ENCODE measurements around the gene AOPEP. TPM values are rescaled to one million over a fixed set of nuclear protein-coding genes. Genes with fewer than 3 reads are reported as not detected.

Gene AOPEP
- total RNA-seq, 2 experiments from 2014 or later, result 9.5 TPM

- POLR2A ChIA-PET, result no interaction called here
- peaks cover 9% of the 10 kb centered on the region for H3K36me3 Mint-ChIP-seq
- DNase-seq (no peak), ATAC-seq (ENCODE audit: low read depth) (no peak)
- H3K4me3 Mint-ChIP-seq, result no peak overlapping the region
- H3K9me3 Mint-ChIP-seq, result peaks cover 7% of the 10 kb centered on the region
- no peak overlapping the region for H3K27ac Mint-ChIP-seq
- no peaks in the 10 kb centered on the region for H3K27me3 Mint-ChIP-seq
- H3K4me1 Mint-ChIP-seq, result peaks cover 1% of the 10 kb centered on the region
Observed at GRCh38 chr9:94894094-94894699, 167.7 kb downstream of the AOPEP start.

DNA sequence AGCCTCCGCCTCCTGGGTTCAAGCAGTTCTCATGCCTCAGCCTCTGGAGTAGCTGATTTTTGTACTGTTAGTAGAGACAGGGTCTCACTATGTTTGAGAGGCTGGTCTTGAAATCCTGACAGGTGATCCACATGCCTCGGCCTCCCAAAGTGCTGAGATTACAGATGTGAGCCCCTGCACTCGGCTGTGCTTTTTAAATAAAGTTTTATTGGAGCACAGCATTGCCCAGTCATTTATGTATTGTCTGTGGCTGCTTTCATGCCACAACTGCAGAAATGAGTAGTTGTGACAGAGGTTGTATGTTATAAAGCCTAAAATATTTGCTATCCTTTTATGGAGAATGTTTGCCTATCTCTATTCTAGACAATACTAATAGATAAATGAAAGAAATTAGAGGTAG is 169.2 kb downstream of the AOPEP start:
- peaks cover 5% of the 10 kb centered on the region for H3K9me3 Mint-ChIP-seq
- no peak for DNase-seq
- ATAC-seq (ENCODE audit: low read depth), result no peak
- peaks cover 4% of the 10 kb centered on the region for H3K4me1 Mint-ChIP-seq
- H3K4me3 Mint-ChIP-seq, result no peak overlapping the region
- H3K27me3 Mint-ChIP-seq, result no peaks in the 10 kb centered on the region
- H3K27ac Mint-ChIP-seq, result no peak overlapping the region
- peaks cover 5% of the 10 kb centered on the region for H3K36me3 Mint-ChIP-seq
- POLR2A ChIA-PET, result no interaction called here

GRCh38 chr9:94896512-94896911 is 170.0 kb downstream of the AOPEP start:
- POLR2A ChIA-PET, result no interaction called here
- peaks cover 6% of the 10 kb centered on the region for H3K4me1 Mint-ChIP-seq
- no peak for DNase-seq
- no peaks in the 10 kb centered on the region for H3K27me3 Mint-ChIP-seq
- H3K36me3 Mint-ChIP-seq, result peaks cover 3% of the 10 kb centered on the region
- ATAC-seq (ENCODE audit: low read depth), result no peak
- H3K9me3 Mint-ChIP-seq, result peaks cover 3% of the 10 kb centered on the region
- no peak overlapping the region for H3K27ac Mint-ChIP-seq
- no peak overlapping the region for H3K4me3 Mint-ChIP-seq

DNA sequence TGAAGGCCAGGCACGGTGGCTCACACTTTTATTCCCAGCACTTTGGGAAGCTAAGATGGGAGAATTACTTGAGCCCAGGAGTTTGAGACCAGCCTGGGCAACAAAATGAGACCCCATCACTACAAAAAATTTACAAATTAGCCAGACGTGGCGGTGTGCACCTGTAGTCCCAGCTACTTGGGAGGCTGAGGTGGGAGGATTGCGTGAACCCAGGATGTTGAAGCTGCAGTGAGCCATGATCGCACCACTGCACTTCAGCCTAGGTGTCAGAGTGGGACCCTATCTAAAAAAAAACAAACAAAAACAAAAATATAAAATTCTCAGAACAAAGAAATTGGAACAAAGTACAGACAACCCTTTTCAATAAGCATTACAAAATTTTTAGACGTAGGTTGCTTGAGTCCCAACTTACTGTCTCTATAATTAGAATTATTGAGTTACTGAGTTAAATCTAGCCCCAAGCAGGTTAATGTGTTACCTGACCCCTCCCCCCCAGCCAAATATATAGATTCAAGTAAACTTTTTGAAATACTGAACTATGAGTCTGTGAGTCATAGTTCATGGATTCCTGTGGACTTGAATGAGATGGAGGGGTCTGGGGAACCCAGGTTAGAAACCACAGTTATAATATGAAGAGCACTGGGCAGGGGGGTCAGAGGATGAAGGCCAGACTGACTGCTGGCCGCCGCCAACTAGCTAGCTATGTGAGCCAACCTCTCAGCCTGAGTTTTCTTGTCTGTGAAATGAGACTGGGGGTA is 173.1 kb downstream of the AOPEP start:
- H3K27me3 Mint-ChIP-seq, result peaks cover 4% of the 10 kb centered on the region

GRCh38 chr9:94900222-94901018 is 173.9 kb downstream of the AOPEP start:
- Mint-ChIP-seq H3K4me3 (no peak overlapping the region), H3K36me3 (no peaks in the 10 kb centered on the region), H3K27ac (peak overlapping the region; percentile 52), H3K9me3 (no peaks in the 10 kb centered on the region), H3K27me3 (peaks cover 4% of the 10 kb centered on the region), H3K4me1 (peaks cover 4% of the 10 kb centered on the region)
- POLR2A ChIA-PET, result no interaction called here
- ATAC-seq (ENCODE audit: low read depth) (no peak), DNase-seq (no peak)

More for the DNA sequence above, 173.1 kb downstream of the AOPEP start:
- Mint-ChIP-seq H3K9me3 (no peaks in the 10 kb centered on the region), H3K27ac (no peak overlapping the region), H3K4me3 (no peak overlapping the region), H3K4me1 (peaks cover 4% of the 10 kb centered on the region), H3K36me3 (no peaks in the 10 kb centered on the region)
- no peak for ATAC-seq (ENCODE audit: low read depth)
- POLR2A ChIA-PET, result no interaction called here
- DNase-seq, result no peak

GRCh38 chr9:94901019-94901363 is 174.5 kb downstream of the AOPEP start:
- DNase-seq, result no peak
- Mint-ChIP-seq H3K9me3 (no peaks in the 10 kb centered on the region), H3K36me3 (no peaks in the 10 kb centered on the region), H3K27me3 (peaks cover 4% of the 10 kb centered on the region), H3K4me3 (no peak overlapping the region), H3K27ac (no peak overlapping the region), H3K4me1 (peaks cover 4% of the 10 kb centered on the region)
- ATAC-seq (ENCODE audit: low read depth), result no peak
- POLR2A ChIA-PET, result no interaction called here

DNA sequence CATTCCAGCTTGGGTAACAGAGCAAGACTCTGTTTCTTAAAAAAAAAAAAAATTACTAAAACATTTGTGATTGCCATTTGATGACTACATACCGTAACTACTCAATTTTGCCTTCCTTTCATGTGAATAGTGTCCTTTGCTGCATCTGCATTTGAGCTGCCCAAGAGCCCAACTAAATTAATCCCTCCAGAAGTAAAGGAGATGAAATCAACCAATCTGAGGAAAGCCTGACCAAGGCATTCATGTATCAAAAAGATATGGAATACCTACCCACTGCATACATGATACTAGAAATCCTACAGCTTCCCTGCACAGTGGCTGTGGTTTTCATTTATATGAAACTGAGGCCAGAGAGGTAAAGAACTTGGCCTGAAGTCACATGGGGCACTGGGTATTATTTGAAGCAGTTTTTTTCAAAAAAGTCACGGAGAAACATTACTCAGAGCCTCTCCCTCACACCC is 177.5 kb downstream of the AOPEP start:
- H3K27ac Mint-ChIP-seq, result no peak overlapping the region
- no peaks in the 10 kb centered on the region for H3K9me3 Mint-ChIP-seq
- ATAC-seq (ENCODE audit: low read depth) (no peak), DNase-seq (no peak)
- H3K4me3 Mint-ChIP-seq, result no peak overlapping the region
- H3K27me3 Mint-ChIP-seq, result peaks cover 4% of the 10 kb centered on the region
- peaks cover 4% of the 10 kb centered on the region for H3K4me1 Mint-ChIP-seq
- POLR2A ChIA-PET, result no interaction called here
- no peaks in the 10 kb centered on the region for H3K36me3 Mint-ChIP-seq

GRCh38 chr9:94904806-94905205 is 178.3 kb downstream of the AOPEP start:
- no peaks in the 10 kb centered on the region for H3K36me3 Mint-ChIP-seq
- no peak overlapping the region for H3K27ac Mint-ChIP-seq
- ATAC-seq (ENCODE audit: low read depth) (no peak), DNase-seq (no peak)
- POLR2A ChIA-PET, result no interaction called here
- peaks cover 4% of the 10 kb centered on the region for H3K4me1 Mint-ChIP-seq
- no peak overlapping the region for H3K4me3 Mint-ChIP-seq
- H3K9me3 Mint-ChIP-seq, result no peaks in the 10 kb centered on the region
- peaks cover 4% of the 10 kb centered on the region for H3K27me3 Mint-ChIP-seq

DNA sequence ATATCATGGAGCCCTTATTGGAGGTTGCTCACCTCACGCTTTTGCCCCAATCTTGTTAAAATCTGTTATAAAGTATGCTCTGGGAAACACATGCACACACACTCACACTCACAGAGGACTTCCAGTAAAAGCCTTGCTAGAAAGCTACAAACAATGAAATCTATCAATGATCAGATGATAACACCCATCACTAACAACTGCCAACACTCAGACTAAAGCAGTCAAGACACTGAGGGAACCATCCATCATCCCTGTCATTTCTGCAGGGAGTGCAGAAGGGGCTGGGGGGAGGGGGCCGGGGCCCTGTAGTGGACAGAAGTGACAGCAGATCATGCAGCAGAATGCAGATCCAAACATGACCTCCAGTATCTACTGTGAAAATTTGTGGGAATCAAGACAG is 179.1 kb downstream of the AOPEP start:
- ATAC-seq (ENCODE audit: low read depth) (no peak), DNase-seq (no peak)
- Mint-ChIP-seq H3K36me3 (no peaks in the 10 kb centered on the region), H3K9me3 (no peaks in the 10 kb centered on the region), H3K4me1 (peaks cover 2% of the 10 kb centered on the region), H3K4me3 (no peak overlapping the region), H3K27me3 (peaks cover 4% of the 10 kb centered on the region), H3K27ac (no peak overlapping the region)
- POLR2A ChIA-PET, result no interaction called here

GRCh38 chr9:94906181-94906580 is 179.7 kb downstream of the AOPEP start:
- no peak for DNase-seq
- Mint-ChIP-seq H3K4me1 (no peaks in the 10 kb centered on the region), H3K9me3 (no peaks in the 10 kb centered on the region), H3K27me3 (peaks cover 4% of the 10 kb centered on the region), H3K36me3 (no peaks in the 10 kb centered on the region), H3K4me3 (no peak overlapping the region), H3K27ac (no peak overlapping the region)
- POLR2A ChIA-PET, result no interaction called here
- no peak for ATAC-seq (ENCODE audit: low read depth)

DNA sequence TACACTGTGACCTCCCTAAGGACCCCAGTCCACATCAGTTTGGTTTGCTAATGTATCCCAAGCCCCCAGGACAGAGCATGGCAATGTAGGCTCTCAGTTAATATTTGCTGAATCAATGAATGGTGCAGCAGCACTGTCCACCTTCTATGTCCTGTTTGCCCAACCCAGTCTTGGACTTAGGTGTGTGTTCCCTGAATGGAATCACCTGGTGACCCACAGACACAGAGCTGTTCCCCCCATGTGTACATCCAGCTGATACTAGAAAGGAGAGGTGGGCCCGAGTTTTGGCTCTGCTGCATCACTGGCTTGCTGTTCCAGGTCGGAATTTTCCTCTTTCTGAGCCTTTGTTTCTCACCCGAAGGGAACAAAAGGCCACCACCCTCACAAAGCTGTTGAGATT is 180.2 kb downstream of the AOPEP start:
- Mint-ChIP-seq H3K27ac (no peak overlapping the region), H3K9me3 (no peaks in the 10 kb centered on the region), H3K27me3 (peaks cover 4% of the 10 kb centered on the region), H3K36me3 (no peaks in the 10 kb centered on the region), H3K4me1 (no peaks in the 10 kb centered on the region), H3K4me3 (no peak overlapping the region)
- ATAC-seq (ENCODE audit: low read depth) (no peak), DNase-seq (no peak)
- POLR2A ChIA-PET, result no interaction called here

DNA sequence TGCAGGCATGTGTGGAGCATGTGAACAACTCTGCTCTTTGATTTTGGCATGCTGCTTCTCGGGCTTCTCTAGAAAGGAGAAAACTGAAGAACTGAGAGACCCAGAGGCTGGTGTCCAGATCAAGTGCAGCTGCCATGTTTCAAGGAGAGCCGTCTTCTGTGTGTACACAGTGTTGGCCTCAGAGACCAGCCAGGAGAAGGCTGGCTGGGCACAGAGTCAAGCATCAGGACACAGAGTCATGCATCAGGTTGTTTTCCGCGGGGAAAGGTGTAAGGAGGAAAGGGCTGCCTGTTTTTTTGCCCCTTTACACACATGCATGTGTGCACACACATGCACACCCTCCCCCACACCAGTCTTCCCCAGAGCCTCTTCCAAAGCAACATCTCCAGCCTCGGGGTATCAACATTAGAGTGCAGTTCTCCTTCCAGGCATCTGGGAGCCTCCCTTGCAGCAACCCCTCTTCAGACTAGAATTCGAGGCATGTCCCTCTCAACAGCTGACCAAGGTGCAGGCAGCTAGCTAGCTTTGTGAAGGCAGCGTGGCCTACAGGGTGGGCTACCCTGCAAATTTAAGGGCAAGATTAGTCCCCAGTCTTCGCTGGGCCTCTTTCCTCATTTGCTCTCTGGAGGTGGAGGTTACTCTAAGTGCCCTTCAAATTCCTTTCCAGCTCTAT is 180.9 kb downstream of the AOPEP start:
- DNase-seq (no peak), ATAC-seq (ENCODE audit: low read depth) (no peak)
- Mint-ChIP-seq H3K4me3 (no peak overlapping the region), H3K9me3 (no peaks in the 10 kb centered on the region), H3K36me3 (no peaks in the 10 kb centered on the region), H3K27ac (no peak overlapping the region), H3K4me1 (no peaks in the 10 kb centered on the region), H3K27me3 (peaks cover 4% of the 10 kb centered on the region)
- POLR2A ChIA-PET, result no interaction called here

- H3K27me3 Mint-ChIP-seq, result peaks cover 4% of the 10 kb centered on the region
- H3K4me1 Mint-ChIP-seq, result no peaks in the 10 kb centered on the region
- H3K27ac Mint-ChIP-seq, result no peak overlapping the region
- H3K9me3 Mint-ChIP-seq, result no peaks in the 10 kb centered on the region
- no peak for ATAC-seq (ENCODE audit: low read depth)
- DNase-seq, result no peak
- POLR2A ChIA-PET, result no interaction called here
- H3K36me3 Mint-ChIP-seq, result no peaks in the 10 kb centered on the region
- no peak overlapping the region for H3K4me3 Mint-ChIP-seq
Observed at GRCh38 chr9:94908011-94908563, 181.6 kb downstream of the AOPEP start.
